NK-92 treated with Interleukin-12 subunit alpha and Interleukin-12 subunit beta, amount 100 ng/mL, for 24 hours (cell line): ENCODE results near the gene SHBG.

ENCODE experiments used
- DNase-seq: peaks from one replicate; lab custom pipeline; 2025; lab: John Stamatoyannopoulos, UW

SHBG gene

GRCh38 chr17:7650509-7651096, 20.7 kb downstream of the SHBG start, which contains the start of gene ATP1B2:
TSS of gene ATP1B2 (plus strand) at chr17:7650926. CDS start at chr17:7651519, 593 bp downstream.
- DNase-seq: no peak

- DNase-seq: no peak
Observed at GRCh38 chr17:7651097-7651664, 21.2 kb downstream of the SHBG start.

DNA sequence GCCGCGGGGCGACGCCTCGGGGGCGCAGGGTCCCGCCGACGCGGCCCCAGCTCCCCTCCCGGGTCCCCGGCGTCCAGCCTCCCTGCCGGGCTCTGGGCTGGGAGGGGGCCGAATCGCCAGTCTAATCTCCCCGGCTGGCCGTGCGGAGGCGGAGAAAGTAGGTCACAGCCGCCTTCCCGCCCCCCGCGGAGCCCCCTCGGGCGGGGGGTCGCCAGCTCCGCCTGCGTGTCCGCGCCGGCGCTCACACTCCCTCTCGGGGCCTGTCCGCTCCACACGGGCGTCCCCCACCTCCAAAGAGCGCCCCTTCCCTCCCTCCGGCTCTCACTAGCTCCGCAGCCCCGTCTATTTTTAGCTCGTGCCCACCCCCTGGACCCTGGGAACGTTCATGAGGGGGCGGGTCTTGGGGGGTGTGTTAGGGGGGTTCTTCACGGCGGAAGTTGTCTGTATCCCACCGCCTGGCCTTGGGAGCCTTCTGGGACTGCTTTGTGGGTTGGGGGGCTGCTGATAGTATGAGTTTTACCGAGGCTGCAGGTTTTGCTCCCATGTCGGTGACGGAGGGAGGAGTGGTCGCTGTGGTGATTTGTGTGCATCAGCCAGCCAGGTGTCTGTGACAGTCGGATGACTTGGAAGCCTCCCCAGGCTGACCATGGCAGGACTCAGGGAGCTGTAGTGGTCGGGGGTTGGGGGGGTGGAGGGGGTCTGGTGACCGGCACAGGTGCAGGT, 21.9 kb downstream of the SHBG start:
- DNase-seq: no peak

DNA sequence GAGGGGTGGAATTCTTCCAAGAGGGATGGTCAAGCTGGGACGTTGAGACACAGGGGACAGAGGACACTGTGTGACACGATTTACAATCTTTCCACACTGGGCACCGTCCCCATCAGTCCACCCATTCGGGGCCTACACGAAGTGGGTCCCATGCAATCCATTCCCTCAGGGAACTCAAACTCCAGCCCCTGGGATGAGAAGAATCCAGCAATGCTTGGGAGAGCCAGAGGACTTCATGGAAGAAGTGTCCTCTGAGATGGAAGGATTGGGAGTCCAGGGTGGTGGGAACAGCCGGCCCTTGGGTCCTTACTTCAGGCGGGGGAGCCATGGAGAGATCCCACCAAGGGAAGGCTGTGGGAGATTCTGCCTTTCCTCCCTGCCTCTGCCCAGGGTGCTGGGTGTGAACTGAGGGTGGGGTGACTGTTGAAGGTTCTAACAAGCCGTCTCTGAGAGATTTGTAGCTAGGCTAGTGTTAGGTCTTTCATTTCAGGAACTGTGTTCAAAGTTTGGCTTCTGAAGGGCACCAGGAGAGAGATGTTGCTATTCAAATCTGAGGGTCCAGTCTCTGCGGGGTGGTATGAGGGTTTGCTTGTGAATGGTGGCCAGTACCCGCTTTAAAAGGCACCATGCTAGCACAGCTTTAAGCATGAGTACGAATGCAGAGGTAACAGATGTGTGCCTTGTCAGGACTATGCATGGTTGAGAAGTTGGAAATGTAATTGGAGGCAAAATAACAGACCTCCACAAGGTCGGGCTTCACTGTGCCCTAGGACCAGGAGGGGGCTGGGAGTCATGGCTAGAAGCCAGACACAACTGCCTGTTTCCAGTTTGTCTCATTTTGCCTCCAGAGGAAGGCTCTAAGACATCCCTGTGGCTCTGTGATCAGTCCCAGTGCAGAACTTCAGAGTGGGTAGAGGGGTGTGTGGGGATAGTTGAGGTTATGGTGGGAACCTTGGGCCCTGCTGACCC, 22.7 kb downstream of the SHBG start:
- no peak for DNase-seq

DNA sequence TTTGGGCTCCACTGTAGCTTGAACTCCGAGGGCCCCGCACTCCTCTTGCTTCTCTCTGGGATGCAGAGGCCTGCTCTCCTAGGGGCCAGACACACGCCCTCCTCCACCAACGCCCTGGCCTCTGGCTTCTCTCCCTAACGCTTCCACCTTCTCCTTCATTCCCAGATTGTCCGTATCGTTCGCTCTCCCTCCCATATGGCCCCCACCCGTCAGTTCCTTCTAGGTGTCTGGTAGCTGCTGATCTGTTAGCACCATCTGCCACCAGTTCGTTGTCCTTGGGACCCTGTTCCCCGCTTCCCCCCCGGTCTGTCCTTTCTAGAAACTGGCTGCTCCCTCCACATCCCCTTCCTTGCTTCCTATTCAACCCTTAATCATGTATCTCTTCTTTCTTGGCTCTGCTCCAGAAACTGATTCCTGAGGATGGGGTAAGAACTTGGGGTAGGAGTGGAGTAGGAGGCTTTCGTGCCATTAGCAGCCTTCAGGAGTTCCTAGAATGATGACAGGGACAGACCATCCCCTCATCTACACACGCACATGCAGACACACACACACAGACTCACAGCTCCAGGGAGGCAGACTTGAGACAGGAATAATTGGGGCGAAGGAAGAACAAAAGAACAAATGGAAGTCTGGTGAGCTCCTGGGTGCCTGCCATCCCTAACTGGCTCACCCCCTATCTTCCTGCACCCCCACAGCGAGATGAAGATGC, 25.1 kb downstream of the SHBG start:
- no peak for DNase-seq

DNA sequence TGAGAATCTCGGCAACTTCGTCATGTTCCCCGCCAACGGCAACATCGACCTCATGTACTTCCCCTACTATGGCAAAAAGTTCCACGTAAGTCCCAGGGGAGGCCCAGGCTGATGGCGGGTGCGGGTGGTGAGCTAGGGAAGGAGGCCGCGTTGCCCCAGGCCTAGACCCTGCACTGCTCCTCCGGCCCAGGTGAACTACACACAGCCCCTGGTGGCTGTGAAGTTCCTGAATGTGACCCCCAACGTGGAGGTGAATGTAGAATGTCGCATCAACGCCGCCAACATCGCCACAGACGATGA, 25.6 kb downstream of the SHBG start:
- no peak for DNase-seq

DNA sequence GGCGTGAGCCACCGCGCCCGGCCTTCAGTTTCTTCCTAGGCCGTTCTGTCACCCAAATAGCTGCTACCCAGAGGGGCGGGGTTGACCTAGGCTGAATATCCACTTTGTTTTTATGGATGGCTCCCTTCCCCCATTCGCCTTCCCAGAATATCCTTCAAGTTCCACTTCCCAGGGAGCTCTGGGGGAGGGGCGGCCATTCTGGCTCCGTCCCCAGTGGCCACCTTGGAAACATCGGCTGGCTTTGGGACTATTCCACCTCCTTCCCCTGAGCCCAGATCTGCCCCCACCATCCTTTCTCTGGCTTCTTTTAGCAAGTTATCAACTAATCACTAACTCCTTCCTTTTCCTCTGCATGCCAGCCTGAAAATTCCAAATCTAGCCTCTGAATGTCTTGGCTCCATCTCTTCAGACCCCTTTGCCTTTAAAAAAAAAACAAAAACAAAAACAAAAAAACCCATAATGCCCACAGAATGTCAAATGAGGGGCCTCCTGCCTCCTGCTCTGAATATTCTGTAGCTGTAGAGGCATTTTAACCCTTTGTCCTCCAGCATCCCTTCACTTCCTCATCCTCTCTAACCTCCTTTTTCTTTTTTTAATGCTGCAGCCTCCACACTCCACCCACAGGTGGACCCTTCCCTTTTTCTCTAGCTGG, 27.1 kb downstream of the SHBG start:
- DNase-seq: no peak

DNA sequence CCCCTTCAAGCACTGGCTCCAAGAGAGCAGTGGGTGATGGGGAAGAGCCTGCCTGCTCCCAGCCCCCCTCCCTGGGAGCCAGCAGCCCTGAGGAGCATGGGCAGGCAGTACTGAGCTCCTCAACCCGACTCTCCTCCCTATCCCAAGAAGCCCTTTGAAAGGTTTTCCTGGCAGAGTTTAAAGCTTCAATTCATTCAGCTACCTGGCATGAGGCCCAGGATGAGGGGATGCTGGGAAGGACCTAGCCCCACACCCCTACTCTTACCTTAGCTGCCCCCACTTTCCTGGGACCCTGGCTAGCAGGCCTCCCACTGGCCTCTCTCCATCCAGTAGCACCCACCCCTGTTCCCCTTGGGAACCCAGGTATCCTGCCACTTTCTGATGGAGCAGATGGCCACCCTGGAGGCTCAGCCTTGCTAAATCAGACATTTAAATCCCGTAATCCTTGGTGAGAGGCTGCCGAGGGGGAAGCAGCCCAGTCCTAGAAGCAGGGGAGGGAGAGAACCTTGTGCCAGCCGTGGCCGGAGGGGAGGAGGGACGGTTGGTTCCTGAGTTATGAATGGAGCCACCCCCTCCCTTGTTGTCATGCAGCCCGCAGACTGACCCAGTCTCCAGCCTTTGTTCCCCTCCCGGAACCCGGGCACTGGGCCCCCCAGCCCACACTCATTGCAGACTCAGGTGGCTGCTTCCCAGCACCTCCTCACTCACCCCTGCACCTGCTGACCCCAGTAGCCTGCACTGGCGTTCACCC, 37.9 kb downstream of the SHBG start:
- DNase-seq: no peak

DNA sequence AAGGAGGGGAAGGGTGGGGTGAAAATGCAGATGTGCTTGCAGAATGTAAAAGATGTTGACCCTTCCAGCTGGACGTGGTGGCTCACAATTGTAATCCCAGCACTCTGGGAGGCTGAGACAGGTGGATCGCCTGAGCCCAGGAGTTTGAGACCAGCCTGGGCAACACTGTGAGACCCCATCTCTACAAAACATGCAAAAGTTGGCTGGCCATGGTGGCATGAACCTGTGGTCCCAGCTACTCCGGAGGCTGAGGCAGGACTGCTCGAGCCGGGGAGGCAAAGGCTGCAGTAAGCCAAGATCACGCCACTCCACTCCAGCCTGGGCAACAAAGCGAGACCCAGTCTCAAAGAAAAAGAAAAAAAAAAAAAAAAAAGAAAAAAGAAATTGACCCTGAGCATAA, 38.5 kb downstream of the SHBG start:
- no peak for DNase-seq

GRCh38 chr17:7673239-7673638, 43.3 kb downstream of the SHBG start:
- no peak for DNase-seq

GRCh38 chr17:7674934-7675333, 45.0 kb downstream of the SHBG start:
- DNase-seq: no peak

GRCh38 chr17:7676533-7676932, 46.6 kb downstream of the SHBG start:
- DNase-seq: no peak

DNA sequence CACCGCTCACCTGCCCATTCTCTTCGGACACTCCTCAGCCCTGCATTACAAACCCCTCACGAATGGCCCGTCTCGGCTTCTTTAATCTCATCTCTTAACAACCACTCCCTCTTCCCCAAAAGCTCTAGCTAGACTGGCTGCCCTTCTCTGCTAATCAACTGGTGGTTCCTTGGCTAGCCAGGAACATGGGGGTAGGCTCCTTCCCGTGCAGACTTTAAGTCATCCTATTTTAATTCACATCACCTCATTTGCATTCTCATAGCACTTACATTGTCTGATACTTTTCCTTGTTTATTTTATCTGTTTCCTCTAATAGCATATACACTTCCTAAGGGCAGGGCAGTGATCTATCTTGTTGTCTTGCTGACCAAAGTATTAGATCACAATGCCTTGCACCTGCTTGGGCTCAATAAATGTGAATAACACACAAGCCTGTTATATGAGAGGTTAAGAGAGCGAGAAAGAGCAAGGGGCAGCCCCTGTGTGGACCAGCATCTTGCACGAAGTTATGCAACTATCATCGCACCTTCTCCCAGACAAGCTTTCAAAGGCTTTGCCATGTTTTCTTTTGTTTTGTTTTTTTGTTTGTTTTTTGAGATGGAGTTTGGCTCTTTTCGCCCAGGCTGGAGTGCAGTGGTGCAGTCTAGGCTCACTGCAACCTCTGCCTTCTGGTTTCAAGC, 47.6 kb downstream of the SHBG start:
- no peak for DNase-seq
